Measurements from ENCODE around the gene TLCD3B. TPM values are rescaled to one million over a fixed set of nuclear protein-coding genes. Genes with fewer than 3 reads are reported as not detected.
A peak's percentile ranks its signal among the peaks of the same experiment; 100 is the strongest.

TLCD3B gene
- total and polyA plus RNA-seq, 9 of the 15 experiments (the other 6 are each of a cell fraction or from before 2014, with no cell fraction given), result 0.10 to 0.52 (median 0.23) TPM; not detected in 4

GRCh38 chr16:30060836-30061554, 29.9 kb upstream of the TLCD3B start (continued):
- no peak for TF ChIP-seq ZNF3 (CRISPR knock-in tag; IDR thresholded peaks at IDR 0.05)
- TF ChIP-seq ZFX (CRISPR knock-in tag; IDR thresholded peaks at IDR 0.05), result no peak
- TF ChIP-seq, protein P1, sequence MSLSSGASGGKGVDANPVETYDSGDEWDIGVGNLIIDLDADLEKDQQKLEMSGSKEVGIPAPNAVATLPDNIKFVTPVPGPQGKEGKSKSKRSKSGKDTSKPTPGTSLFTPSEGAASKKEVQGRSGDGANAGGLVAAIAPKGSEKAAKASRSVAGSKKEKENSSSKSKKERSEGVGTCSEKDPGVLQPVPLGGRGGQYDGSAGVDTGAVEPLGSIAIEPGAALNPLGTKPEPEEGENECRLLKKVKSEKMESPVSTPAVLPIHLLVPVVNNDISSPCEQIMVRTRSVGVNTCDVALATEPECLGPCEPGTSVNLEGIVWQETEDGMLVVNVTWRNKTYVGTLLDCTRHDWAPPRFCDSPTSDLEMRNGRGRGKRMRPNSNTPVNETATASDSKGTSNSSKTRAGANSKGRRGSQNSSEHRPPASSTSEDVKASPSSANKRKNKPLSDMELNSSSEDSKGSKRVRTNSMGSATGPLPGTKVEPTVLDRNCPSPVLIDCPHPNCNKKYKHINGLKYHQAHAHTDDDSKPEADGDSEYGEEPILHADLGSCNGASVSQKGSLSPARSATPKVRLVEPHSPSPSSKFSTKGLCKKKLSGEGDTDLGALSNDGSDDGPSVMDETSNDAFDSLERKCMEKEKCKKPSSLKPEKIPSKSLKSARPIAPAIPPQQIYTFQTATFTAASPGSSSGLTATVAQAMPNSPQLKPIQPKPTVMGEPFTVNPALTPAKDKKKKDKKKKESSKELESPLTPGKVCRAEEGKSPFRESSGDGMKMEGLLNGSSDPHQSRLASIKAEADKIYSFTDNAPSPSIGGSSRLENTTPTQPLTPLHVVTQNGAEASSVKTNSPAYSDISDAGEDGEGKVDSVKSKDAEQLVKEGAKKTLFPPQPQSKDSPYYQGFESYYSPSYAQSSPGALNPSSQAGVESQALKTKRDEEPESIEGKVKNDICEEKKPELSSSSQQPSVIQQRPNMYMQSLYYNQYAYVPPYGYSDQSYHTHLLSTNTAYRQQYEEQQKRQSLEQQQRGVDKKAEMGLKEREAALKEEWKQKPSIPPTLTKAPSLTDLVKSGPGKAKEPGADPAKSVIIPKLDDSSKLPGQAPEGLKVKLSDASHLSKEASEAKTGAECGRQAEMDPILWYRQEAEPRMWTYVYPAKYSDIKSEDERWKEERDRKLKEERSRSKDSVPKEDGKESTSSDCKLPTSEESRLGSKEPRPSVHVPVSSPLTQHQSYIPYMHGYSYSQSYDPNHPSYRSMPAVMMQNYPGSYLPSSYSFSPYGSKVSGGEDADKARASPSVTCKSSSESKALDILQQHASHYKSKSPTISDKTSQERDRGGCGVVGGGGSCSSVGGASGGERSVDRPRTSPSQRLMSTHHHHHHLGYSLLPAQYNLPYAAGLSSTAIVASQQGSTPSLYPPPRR (CRISPR knock-in tag; IDR thresholded peaks at IDR 0.05; ENCODE audit: borderline replicate concordance), result no peak
- no peak for TF ChIP-seq FOXK1 (CRISPR knock-in tag; IDR thresholded peaks at IDR 0.05; ENCODE audit: borderline replicate concordance)
- TF ChIP-seq SAFB2 (IDR thresholded peaks at IDR 0.05; ENCODE audit: borderline replicate concordance, low read depth, low read length, severe bottlenecking), result no peak
- TF ChIP-seq ZNF184 (CRISPR knock-in tag; IDR thresholded peaks at IDR 0.05), result no peak
- TF ChIP-seq XRCC4 (IDR thresholded peaks at IDR 0.05; ENCODE audit: extremely low read depth, insufficient read depth, insufficient read length), result no peak
- TF ChIP-seq XRCC5 (IDR thresholded peaks at IDR 0.05; ENCODE audit: low read depth, low read length), result no peak
- TF ChIP-seq POLR2AphosphoS2 (IDR thresholded peaks at IDR 0.05; ENCODE audit: low read length), result no peak
- no peak for TF ChIP-seq SRSF7 (optimal IDR thresholded peaks at IDR 0.05; ENCODE audit: low read depth, low read length)
- no peak for TF ChIP-seq E2F6 (IDR thresholded peaks at IDR 0.05; ENCODE audit: borderline replicate concordance in 1 of 2, extremely low read depth in 1 of 2, insufficient read depth in 1 of 2, insufficient read length in 1 of 2, low read depth in 1 of 2, low read length in 1 of 2, poor library complexity in 1 of 2, severe bottlenecking in 1 of 2)
- no peak for TF ChIP-seq ETV1 (tag; conservative IDR thresholded peaks at IDR 0.05; ENCODE audit: low read depth)
- no peak for TF ChIP-seq KLF6 (CRISPR knock-in tag; IDR thresholded peaks at IDR 0.05; ENCODE audit: borderline replicate concordance)
- TF ChIP-seq MYNN (IDR thresholded peaks at IDR 0.05), result no peak
- no peak for TF ChIP-seq MYNN (CRISPR knock-in tag; IDR thresholded peaks at IDR 0.05)
- TF ChIP-seq NCOA1 (IDR thresholded peaks at IDR 0.05; ENCODE audit: low read depth), result no peak
- no peak for TF ChIP-seq ATF6 (CRISPR knock-in tag; IDR thresholded peaks at IDR 0.05)
- no peak for TF ChIP-seq NR2C1 (IDR thresholded peaks at IDR 0.05)
- TF ChIP-seq NR2C1 (tag; IDR thresholded peaks at IDR 0.05), result no peak
- no peak for TF ChIP-seq DNMT1 (IDR thresholded peaks at IDR 0.05)
- 0 out of 2 replicates have a peak, but pooled peaks have one; percentile 31 for TF ChIP-seq DPF2 (IDR thresholded peaks at IDR 0.05)
- no peak for TF ChIP-seq ELF1 (tag; IDR thresholded peaks at IDR 0.05)

All from K562 (cell line).